Mesendoderm (in vitro differentiated cells): ENCODE data around the gene GBGT1.
A peak's percentile ranks its signal among the peaks of the same experiment; 100 is the strongest.

Source experiments
- DNase-seq: peaks from one replicate; pipeline ENCODE4 v3.0.0; 2013
- H2AK5ac ChIP-seq: 2 replicates; pipeline ENCODE4 v1.6.1; 2013; ENCODE audit warnings: low read length, inconsistent platforms
- H2BK120ac ChIP-seq: 2 replicates; pipeline ENCODE4 v1.6.1; 2013; ENCODE audit warnings: low read depth, mild to moderate bottlenecking, low read length, moderate library complexity, mixed read lengths
- H2BK15ac ChIP-seq: replicated peaks from 2 replicates; pipeline ENCODE4 v1.6.1; 2013; ENCODE audit warnings: low read depth, mild to moderate bottlenecking, moderate library complexity
- H2BK5ac ChIP-seq: 2 replicates; pipeline ENCODE4 v1.6.1; 2013; ENCODE audit warnings: low read length, inconsistent platforms
- H3K18ac ChIP-seq: 2 replicates; pipeline ENCODE4 v1.6.1; 2013; ENCODE audit warnings: mild to moderate bottlenecking, low read length, mixed read lengths
- H3K23ac ChIP-seq: one replicate; pipeline ENCODE4 v1.6.1; 2013; ENCODE audit warnings: low read length
- H3K27ac ChIP-seq: 2 replicates; pipeline ENCODE4 v1.5.1; 2013; ENCODE audit warnings: low read depth, mild to moderate bottlenecking, inconsistent platforms, low read length, moderate library complexity
- H3K27me3 ChIP-seq: 2 replicates; pipeline ENCODE4 v1.6.1; 2013; ENCODE audit warnings: low read length, control low read depth, mild to moderate bottlenecking, inconsistent platforms; ENCODE audit not compliant: insufficient read depth, poor library complexity
- H3K36me3 ChIP-seq: 2 replicates; pipeline ENCODE4 v1.6.1; 2013; ENCODE audit warnings: low read length, inconsistent platforms; ENCODE audit not compliant: control insufficient read depth, insufficient read depth
- H3K4ac ChIP-seq: one replicate; pipeline ENCODE4 v1.6.1; 2013; ENCODE audit warnings: low read depth, mild to moderate bottlenecking, low read length, moderate library complexity
- H3K4me1 ChIP-seq: 2 replicates; pipeline ENCODE4 v1.6.1; 2013; ENCODE audit warnings: low read depth, low read length, inconsistent platforms; ENCODE audit not compliant: control insufficient read depth
- H3K4me2 ChIP-seq: 2 replicates; pipeline ENCODE4 v1.6.1; 2013; ENCODE audit warnings: low read length
- H3K4me3 ChIP-seq: 2 replicates; pipeline ENCODE4 v1.5.1; 2013; ENCODE audit warnings: mild to moderate bottlenecking, low read length
- H3K56ac ChIP-seq: one replicate; pipeline ENCODE4 v1.6.1; 2013; ENCODE audit warnings: low read length
- H3K79me1 ChIP-seq: 2 replicates; pipeline ENCODE4 v1.6.1; 2013; ENCODE audit warnings: low read length, inconsistent platforms
- H3K79me2 ChIP-seq: 2 replicates; pipeline ENCODE4 v1.6.1; 2013; ENCODE audit warnings: mild to moderate bottlenecking, low read length; ENCODE audit not compliant: control insufficient read depth, insufficient read depth
- H3K9ac ChIP-seq: 2 replicates; pipeline ENCODE4 v1.6.1; 2013; ENCODE audit warnings: low read length, inconsistent platforms
- H4K5ac ChIP-seq: one replicate; pipeline ENCODE4 v1.6.1; 2013; ENCODE audit warnings: low read length
- H4K8ac ChIP-seq: one replicate; pipeline ENCODE4 v1.6.1; 2013; ENCODE audit warnings: low read depth, mild to moderate bottlenecking, control low read depth, low read length, moderate library complexity
- WGBS: extraction: QIAGEN DNeasy Blood & Tissue Kit; methylation state at CpG from one replicate; pipeline ENCODE4 v1.1.7; 2013; ENCODE audit warnings: low lambda C conversion rate, missing lambda C conversion rate; ENCODE audit not compliant: insufficient coverage; ENCODE audit errors: extremely low coverage; 5-methylcytosine and 5-hydroxymethylcytosine counted together

The GBGT1 gene

DNA sequence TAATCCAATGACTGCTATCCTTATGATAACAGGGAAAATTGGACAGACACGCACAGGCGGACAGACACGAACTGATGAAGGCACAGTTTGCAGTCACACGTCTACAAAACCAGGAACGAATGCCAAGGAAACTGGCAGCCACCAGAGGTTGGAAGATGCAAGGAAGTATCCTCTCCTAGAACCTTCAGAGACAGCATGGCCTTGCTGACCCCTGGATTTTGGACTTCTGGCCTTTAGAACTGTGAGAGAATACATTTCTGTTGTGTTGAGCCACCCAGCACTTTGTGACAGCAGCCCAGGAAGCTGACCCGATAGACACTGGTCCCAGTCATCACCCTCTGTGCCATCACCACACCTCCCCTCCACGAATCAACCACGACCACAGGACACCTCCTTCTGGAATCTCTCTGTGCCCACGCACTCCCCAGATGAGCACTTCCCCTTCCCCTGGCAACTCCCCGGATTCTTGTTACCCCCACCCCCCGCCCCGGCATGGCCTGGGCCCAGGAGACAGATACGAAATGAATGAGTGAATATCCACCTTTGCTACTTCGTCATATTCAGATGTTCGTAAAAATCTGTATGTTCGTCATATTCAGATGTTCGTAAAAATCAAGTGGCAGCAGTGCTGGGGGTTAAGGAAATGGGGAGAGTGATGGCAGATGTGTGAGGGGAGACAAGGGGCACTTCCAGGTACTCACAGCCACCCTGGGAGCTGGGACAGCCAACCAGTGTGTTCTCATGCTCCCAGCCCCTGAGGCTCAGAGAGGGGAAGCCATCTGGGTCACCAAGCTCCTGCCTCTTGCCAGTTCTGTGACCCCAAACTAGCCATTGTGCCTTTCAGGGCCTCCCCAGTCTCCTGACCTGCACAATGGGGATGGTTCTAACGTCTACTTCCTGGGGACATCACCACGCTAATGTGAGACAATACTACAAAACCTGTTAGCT lies 18.5 kb downstream of the GBGT1 start:
- Histone ChIP-seq H3K9ac (peak overlapping the region; percentile 21), H3K4me3 (no peak overlapping the region), H3K18ac (no peak overlapping the region), H3K4ac (no peak overlapping the region), H3K27me3 (no peaks in the 10 kb centered on the region), H3K36me3 (no peaks in the 10 kb centered on the region), H3K4me2 (no peak overlapping the region), H3K27ac (no peak overlapping the region), H3K23ac (no peak overlapping the region), H2AK5ac (no peak overlapping the region), H2BK5ac (no peak overlapping the region), H2BK15ac (no peak overlapping the region), H2BK120ac (no peak overlapping the region), H4K8ac (no peak overlapping the region), H3K4me1 (peaks cover 3% of the 10 kb centered on the region), H3K79me1 (peaks cover 5% of the 10 kb centered on the region), H4K5ac (no peak overlapping the region), H3K79me2 (no peaks in the 10 kb centered on the region), H3K56ac (no peak overlapping the region)
- no peak for DNase-seq
- no CpG with 5 or more reads among the region's 19 CpGs for WGBS

- Histone ChIP-seq H4K8ac (no peak overlapping the region), H3K4me3 (no peak overlapping the region), H2BK120ac (no peak overlapping the region), H3K9ac (peak overlapping the region; percentile 78), H3K79me1 (peaks cover 5% of the 10 kb centered on the region), H2BK5ac (no peak overlapping the region), H3K56ac (peak overlapping the region; percentile 89), H3K79me2 (no peaks in the 10 kb centered on the region), H3K18ac (no peak overlapping the region), H2AK5ac (no peak overlapping the region), H4K5ac (no peak overlapping the region), H3K27ac (no peak overlapping the region), H3K36me3 (no peaks in the 10 kb centered on the region), H3K23ac (no peak overlapping the region), H3K4me1 (peaks cover 3% of the 10 kb centered on the region), H3K4ac (no peak overlapping the region), H3K4me2 (peak overlapping the region; percentile 75), H2BK15ac (no peak overlapping the region), H3K27me3 (no peaks in the 10 kb centered on the region)
- DNase-seq = peak; percentile 88
- no CpG with 5 or more reads among the region's 52 CpGs for WGBS
Measured at GRCh38 chr9:133144142-133144903, 19.4 kb downstream of the GBGT1 start.

- H3K27me3 ChIP-seq = no peaks in the 10 kb centered on the region
- H3K27ac ChIP-seq = no peak overlapping the region
- no peak overlapping the region for H3K23ac ChIP-seq
- H3K36me3 ChIP-seq = no peaks in the 10 kb centered on the region
- H3K9ac ChIP-seq = peak overlapping the region; percentile 78
- H3K4me3 ChIP-seq = no peak overlapping the region
- WGBS = no CpG with 5 or more reads among the region's 13 CpGs
- H2AK5ac ChIP-seq = no peak overlapping the region
- no peak overlapping the region for H3K4ac ChIP-seq
- no peak for DNase-seq
- H2BK120ac ChIP-seq = no peak overlapping the region
- no peak overlapping the region for H3K18ac ChIP-seq
- H3K4me1 ChIP-seq = peaks cover 3% of the 10 kb centered on the region
- H3K79me1 ChIP-seq = peaks cover 5% of the 10 kb centered on the region
- no peak overlapping the region for H4K8ac ChIP-seq
- no peak overlapping the region for H3K4me2 ChIP-seq
- no peak overlapping the region for H2BK5ac ChIP-seq
- peak overlapping the region; percentile 89 for H3K56ac ChIP-seq
- H3K79me2 ChIP-seq = no peaks in the 10 kb centered on the region
- H2BK15ac ChIP-seq = no peak overlapping the region
- no peak overlapping the region for H4K5ac ChIP-seq
Measured at GRCh38 chr9:133143639-133144141, 20.0 kb downstream of the GBGT1 start.

GRCh38 chr9:133142684-133143622 lies 20.8 kb downstream of the GBGT1 start:
- Histone ChIP-seq H3K27ac (no peak overlapping the region), H3K9ac (no peak overlapping the region), H3K27me3 (no peaks in the 10 kb centered on the region), H3K79me2 (no peaks in the 10 kb centered on the region), H2AK5ac (no peak overlapping the region), H2BK120ac (no peak overlapping the region), H2BK15ac (no peak overlapping the region), H3K79me1 (peaks cover 3% of the 10 kb centered on the region), H3K4me2 (no peak overlapping the region), H4K8ac (no peak overlapping the region), H2BK5ac (no peak overlapping the region), H3K36me3 (no peaks in the 10 kb centered on the region), H4K5ac (no peak overlapping the region), H3K4me3 (no peak overlapping the region), H3K4ac (no peak overlapping the region), H3K4me1 (peaks cover 1% of the 10 kb centered on the region), H3K23ac (no peak overlapping the region), H3K56ac (no peak overlapping the region), H3K18ac (no peak overlapping the region)
- no peak for DNase-seq
- no CpG with 5 or more reads among the region's 18 CpGs for WGBS

- peaks cover 3% of the 10 kb centered on the region for H3K79me1 ChIP-seq
- DNase-seq = no peak
- no peak overlapping the region for H2AK5ac ChIP-seq
- no CpG with 5 or more reads among the region's 16 CpGs for WGBS
- H3K18ac ChIP-seq = no peak overlapping the region
- H4K5ac ChIP-seq = no peak overlapping the region
- no peak overlapping the region for H2BK120ac ChIP-seq
- no peak overlapping the region for H3K4ac ChIP-seq
- no peak overlapping the region for H2BK15ac ChIP-seq
- H3K56ac ChIP-seq = no peak overlapping the region
- H3K4me2 ChIP-seq = no peak overlapping the region
- H3K9ac ChIP-seq = no peak overlapping the region
- no peaks in the 10 kb centered on the region for H3K36me3 ChIP-seq
- no peaks in the 10 kb centered on the region for H3K27me3 ChIP-seq
- no peak overlapping the region for H3K4me3 ChIP-seq
- no peak overlapping the region for H3K23ac ChIP-seq
- no peak overlapping the region for H3K27ac ChIP-seq
- H3K4me1 ChIP-seq = no peaks in the 10 kb centered on the region
- no peaks in the 10 kb centered on the region for H3K79me2 ChIP-seq
- no peak overlapping the region for H2BK5ac ChIP-seq
- no peak overlapping the region for H4K8ac ChIP-seq
Measured at GRCh38 chr9:133141833-133142595, 21.7 kb downstream of the GBGT1 start.
